GM18867 (cell line): ENCODE results near the gene AUTS2.

Experiments used
- ATAC-seq: cut with Tn5 transposase; IDR thresholded peaks from one replicate; pipeline ENCODE4 v1.9.1; 2021; ENCODE audit warnings: mild to moderate bottlenecking, moderate library complexity; ENCODE audit not compliant: unreplicated experiment

Gene AUTS2

DNA sequence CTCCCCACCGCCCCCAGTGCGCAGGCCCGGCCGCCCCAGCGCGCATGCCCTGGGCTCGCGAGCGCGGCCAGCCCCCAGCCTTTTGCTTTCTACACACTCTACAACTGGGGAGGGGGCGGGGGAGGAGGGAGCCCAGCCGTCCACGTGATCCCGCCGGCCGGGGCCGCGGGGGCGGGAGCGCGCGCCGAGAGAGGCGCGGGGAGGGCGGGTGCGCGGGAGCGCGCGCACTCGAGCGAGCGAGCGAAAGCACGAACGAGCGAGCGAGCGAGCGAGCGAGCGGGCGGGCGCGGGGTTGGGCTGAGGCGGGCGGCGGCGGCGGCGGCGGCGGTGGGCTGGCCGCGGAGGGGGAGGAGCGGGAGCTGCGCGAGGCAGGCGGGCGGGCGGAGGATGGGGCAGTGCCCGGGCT lies at the start of gene AUTS2:
Gene AUTS2, plus strand, starts transcription at position 395 of the 406 bp plus-strand sequence. CDS start 1,179 bp downstream, outside the sequence.
- ATAC-seq, result peak; percentile 68

GRCh38 chr7:69550991-69551390 lies 47.3 kb upstream of the AUTS2 start:
- no peak for ATAC-seq

GRCh38 chr7:69553190-69553589 lies 45.1 kb upstream of the AUTS2 start:
- no peak for ATAC-seq

DNA sequence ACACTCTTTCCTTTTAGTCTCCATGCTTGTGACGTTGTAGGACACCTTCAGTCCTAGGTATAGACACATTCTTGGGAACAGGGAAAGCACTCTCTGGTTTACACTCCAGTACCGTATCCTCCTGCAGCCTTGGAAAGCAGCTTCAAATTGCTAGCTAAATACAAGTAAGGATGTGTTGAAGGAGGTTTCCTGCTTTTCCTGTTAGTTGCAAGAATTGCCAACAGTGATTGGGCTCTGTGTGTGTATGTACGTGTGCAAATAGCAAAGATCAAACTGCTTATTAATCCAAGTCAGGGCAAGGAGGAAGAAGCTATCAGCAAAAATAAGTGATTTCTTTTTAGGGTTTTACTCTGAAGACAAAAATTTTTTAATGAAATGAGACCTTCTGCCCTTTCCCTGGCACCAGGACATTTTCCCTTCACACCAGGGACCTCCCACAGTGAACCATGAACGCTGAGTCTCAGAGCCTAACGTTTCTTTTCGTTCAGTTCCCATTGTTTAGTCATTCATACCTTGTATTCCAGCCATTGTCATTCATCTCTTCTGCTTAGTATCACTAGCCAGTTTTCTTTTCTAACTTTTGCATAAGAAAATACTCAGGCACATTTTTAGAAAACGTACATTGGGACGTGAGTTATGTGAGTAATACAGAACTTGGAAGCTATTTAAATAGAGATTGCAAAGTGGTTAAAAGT lies 36.9 kb upstream of the AUTS2 start:
- no peak for ATAC-seq

GRCh38 chr7:69564454-69565417 lies 33.5 kb upstream of the AUTS2 start:
- ATAC-seq, result peak; percentile 89

DNA sequence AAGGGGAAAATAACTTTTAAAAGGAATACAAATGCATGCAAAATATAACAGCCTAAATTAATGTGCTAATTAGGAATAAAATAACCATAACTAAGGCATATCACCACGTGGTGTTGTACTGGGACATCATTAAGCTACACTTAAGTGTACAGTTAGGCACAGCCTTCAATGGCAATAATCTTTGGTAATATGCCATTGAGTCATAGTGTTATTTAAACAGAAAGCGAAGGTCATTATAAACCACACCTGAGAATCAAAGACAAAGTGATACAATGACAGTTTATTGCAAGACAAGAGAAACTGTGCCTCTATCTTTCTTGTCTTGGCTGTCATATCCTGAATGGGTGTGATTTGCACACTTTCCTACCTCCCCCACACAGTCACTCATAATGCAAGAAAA lies 30.5 kb upstream of the AUTS2 start:
- ATAC-seq, result no peak

DNA sequence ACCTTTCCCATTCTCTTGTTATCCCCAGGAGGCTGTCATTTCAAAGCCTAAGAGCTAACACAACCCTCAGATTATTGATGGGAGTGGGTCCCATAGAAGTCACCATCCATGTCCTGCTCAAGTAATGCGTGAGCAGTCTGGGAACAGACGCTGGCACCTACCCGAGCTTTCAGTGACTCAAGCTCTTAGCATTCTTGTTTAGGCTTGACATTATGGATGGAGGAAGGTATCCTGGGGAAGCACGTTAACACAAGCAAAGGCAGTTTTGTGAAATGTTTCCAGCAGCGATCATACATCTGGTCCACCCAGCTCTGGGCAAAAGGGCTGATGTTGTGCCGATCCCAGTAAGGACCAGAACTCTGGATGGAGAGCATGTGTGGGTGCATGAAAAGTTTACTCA lies 30.0 kb upstream of the AUTS2 start:
- no peak for ATAC-seq

DNA sequence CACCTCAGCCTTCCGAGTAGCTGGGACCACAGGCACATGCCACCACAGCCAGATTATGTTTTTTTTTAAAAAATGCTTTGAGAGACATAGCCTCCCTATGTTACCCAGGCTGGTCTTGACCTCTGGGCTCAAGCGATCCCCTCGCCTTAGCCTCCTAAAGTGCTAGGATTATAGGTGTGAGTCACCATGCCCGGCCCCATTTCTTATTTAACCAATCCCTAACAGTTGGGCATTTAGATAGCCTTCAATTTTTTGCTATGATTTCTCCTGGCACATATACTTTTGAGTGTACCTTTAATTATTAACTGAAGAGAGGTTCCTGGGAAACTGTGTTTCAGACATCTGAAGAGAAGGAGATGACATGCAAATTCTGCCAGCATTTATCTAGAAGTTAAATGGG lies 22.6 kb upstream of the AUTS2 start:
- no peak for ATAC-seq

DNA sequence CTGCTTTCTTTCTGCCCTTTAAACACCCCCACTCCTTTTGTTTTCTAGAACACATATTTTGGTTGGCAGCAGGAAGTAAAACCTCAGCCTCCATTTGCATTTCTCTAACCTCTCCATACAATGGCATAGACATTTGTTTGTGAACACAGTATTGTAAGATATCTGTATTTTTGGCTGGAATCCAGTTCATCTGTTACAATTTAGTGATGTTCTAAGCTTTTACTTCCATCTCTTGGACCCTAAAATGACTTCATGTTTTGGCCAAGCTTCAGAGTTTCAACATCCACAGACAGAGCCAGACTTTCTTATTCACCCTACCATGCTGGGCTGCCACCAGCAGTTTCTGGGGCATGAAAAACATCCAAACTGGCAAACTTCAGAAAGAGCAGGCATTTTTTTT lies 21.1 kb upstream of the AUTS2 start:
- peak; percentile 88 for ATAC-seq

GRCh38 chr7:69585169-69585568 lies 13.1 kb upstream of the AUTS2 start:
- no peak for ATAC-seq

DNA sequence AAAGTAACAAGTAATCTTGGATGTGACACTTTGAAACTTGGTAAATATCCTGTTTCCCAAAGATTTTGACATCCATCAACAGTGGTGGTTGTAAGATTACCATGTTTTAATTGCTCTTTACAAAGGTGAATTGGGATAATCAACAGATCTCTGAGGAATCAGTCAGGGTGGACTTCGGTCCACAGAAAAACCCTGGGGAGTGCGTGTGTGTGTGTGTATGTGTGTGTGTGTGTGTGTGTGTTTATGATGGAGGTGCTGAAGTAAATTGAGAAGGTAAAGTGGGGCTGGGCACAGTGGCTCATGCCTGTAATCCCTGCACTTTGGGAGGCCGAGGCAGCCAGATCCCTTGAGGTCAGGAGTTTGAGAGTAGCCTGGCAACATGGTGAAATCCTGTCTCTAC lies 12.0 kb upstream of the AUTS2 start:
- ATAC-seq, result no peak

GRCh38 chr7:69588773-69589172 lies 9.5 kb upstream of the AUTS2 start:
- no peak for ATAC-seq

GRCh38 chr7:69591805-69592204 lies 6.5 kb upstream of the AUTS2 start:
- ATAC-seq, result no peak

GRCh38 chr7:69593511-69593910 lies 4.8 kb upstream of the AUTS2 start:
- ATAC-seq, result no peak

GRCh38 chr7:69595415-69595814 lies 2.9 kb upstream of the AUTS2 start:
- no peak for ATAC-seq

DNA sequence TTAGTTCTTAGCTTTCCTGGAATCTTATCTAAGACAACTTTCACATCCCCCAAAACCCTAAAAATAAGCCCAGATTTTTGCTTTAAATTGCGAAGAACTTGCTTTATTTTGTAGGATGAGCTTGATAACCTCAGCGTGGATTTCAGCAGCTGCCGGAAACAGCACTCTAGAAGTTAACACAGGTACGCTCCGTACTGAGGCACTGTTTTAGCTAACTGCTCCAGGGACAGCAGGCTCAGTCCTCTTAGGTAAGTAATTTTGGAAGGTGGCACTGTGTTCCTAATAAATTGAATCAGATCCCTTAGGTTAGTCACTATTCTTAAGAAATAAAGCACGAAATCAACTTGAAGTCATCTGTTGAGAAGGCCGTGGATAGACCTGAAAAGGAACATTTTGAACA lies 2.2 kb upstream of the AUTS2 start:
- no peak for ATAC-seq

DNA sequence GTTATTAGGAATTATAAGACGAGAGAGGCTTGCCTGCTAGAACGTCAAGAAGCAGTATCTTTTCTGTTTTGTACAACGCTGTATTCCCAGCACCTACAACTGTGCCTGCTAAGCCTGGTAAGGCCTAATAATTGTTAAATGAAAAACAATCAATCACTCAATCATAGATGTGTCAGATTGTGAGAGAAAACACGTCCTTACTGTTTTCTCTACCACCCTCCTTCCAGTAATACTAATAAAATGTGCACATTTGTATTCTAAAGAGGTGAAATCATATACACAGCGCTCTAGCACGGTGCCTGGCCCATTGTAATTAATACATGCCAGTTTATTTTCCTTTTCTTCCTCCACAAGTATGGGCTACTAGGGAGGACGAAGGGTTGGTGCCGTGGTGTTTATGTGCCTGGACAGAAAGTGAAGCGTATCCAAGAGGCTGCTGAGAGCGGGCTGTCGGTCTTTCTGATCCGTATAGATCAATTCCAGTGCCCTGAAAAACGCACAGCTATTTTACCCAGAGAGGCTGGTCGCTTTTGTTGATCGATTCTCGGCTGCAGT lies 1.5 kb upstream of the AUTS2 start:
- ATAC-seq, result no peak

DNA sequence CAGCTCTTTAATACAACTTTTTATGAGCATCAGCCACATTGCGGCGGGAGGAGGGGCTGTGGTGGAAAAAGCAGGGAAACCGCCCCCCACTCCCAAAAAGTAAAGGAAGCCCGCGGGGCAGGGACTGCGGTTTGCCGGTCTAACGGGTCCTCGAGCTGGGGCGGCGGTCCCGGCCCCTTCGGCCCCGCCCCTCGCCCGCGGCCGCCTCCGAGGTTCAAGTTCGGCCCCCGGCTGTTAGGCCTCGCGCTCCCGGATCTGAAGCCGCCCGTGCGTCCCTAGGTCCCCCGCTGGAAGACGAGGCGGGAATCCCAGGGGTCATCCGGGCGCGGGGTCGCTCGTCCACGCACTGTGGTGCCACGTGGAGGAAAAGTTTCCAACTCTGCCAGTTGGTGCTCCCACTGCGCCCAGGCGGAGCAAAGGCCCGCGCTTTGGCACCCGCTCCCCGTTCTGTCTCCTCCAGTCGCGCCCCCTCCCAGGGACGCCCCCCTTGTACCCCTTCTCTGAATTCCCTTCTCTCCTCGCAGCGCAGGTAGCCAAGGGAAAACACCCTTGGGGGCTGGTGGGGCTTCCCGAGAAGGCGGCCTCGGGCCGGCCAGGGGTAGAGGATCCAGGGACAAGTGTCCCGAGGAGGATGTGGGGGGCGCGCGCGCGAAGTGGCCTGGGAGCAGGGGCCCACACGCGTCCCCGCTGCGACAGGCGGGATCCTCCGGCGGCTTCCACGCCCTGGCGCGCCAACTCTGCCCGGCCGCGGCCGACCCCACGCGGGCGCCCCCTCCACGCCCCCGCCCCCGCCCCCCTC lies 798 bp upstream of the AUTS2 start:
- peak; percentile 16 for ATAC-seq

GRCh38 chr7:69598487-69599285 lies 411 bp downstream of the AUTS2 start:
- ATAC-seq, result no peak

DNA sequence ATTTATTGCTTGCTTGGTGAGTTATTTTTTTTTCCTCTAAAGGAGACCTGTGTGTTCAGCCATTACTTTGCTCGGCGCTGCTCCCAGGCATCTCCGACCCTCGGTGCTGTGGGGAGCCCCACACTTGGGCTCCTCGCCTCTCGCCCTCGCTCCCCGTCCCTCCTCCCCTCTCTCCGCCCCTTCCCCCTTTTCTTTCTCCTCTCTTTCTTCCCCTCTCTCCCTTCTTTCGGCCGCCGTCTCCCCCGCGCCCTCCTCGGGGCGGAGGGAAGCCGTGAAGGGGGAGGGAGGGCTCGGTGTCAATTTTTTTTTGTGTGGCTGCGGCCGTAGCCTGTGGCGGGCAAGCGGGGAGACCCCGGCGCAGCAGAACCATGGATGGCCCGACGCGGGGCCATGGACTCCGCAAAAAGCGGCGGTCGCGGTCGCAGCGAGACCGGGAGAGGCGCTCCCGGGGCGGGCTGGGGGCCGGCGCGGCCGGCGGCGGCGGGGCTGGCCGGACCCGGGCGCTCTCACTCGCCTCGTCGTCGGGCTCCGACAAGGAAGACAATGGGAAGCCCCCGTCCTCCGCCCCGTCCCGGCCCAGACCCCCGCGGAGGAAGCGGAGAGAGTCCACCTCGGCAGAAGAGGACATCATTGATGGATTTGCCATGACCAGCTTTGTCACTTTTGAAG lies 1.1 kb downstream of the AUTS2 start:
- ATAC-seq, result no peak
